Measurements from ENCODE around the gene ETHE1.

- TF ChIP-seq, protein P1, sequence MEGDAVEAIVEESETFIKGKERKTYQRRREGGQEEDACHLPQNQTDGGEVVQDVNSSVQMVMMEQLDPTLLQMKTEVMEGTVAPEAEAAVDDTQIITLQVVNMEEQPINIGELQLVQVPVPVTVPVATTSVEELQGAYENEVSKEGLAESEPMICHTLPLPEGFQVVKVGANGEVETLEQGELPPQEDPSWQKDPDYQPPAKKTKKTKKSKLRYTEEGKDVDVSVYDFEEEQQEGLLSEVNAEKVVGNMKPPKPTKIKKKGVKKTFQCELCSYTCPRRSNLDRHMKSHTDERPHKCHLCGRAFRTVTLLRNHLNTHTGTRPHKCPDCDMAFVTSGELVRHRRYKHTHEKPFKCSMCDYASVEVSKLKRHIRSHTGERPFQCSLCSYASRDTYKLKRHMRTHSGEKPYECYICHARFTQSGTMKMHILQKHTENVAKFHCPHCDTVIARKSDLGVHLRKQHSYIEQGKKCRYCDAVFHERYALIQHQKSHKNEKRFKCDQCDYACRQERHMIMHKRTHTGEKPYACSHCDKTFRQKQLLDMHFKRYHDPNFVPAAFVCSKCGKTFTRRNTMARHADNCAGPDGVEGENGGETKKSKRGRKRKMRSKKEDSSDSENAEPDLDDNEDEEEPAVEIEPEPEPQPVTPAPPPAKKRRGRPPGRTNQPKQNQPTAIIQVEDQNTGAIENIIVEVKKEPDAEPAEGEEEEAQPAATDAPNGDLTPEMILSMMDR (IDR thresholded peaks at IDR 0.05; ENCODE audit: low read length) = no peak
- no peak for TF ChIP-seq EZH2 (IDR thresholded peaks at IDR 0.05; ENCODE audit: borderline replicate concordance, low read length)
These were observed 7.4 kb upstream of the ETHE1 start for GRCh38 chr19:43534305-43534815.
